Mesenchymal stem cell (in vitro differentiated cells and primary cell): ENCODE data around the gene XRRA1. TPM values are rescaled to one million over a fixed set of nuclear protein-coding genes. Genes with fewer than 3 reads are reported as not detected.
"Not testable (repeated sequence)": the region's sequence is repeated elsewhere in the genome, so short reads cannot be mapped to it uniquely, and the experiment has no call there.

ENCODE experiments used
- DNase-seq: peaks from one replicate; pipeline ENCODE4 v3.0.0-alpha.2; 2013
- H2AFZ ChIP-seq: one replicate; pipeline ENCODE4 v1.6.1; 2013; ENCODE audit warnings: low read depth, mild to moderate bottlenecking, control low read depth, inconsistent platforms, low read length, moderate library complexity
- H2AK5ac ChIP-seq: 2 replicates; pipeline ENCODE4 v1.6.1; 2013; ENCODE audit warnings: low read length, moderate library complexity, mild to moderate bottlenecking, inconsistent platforms; ENCODE audit not compliant: severe bottlenecking
- H2BK120ac ChIP-seq: one replicate; pipeline ENCODE4 v1.6.1; 2013; ENCODE audit warnings: low read depth, mild to moderate bottlenecking, inconsistent platforms, low read length, moderate library complexity
- H2BK12ac ChIP-seq, 2 experiments: one replicate each; pipeline ENCODE4 v1.6.1; 2013; ENCODE audit warnings: inconsistent platforms in 2 of 2, low read length in 2 of 2, mild to moderate bottlenecking in 2 of 2, moderate library complexity in 2 of 2, control low read depth in 1 of 2
- H2BK15ac ChIP-seq: one replicate; pipeline ENCODE4 v1.6.1; 2013; ENCODE audit warnings: mild to moderate bottlenecking, low read depth, inconsistent platforms; ENCODE audit not compliant: poor library complexity, severe bottlenecking
- H2BK5ac ChIP-seq: 2 replicates; pipeline ENCODE4 v1.6.1; 2013; ENCODE audit warnings: low read depth, mild to moderate bottlenecking, low read length, control low read depth, inconsistent platforms; ENCODE audit not compliant: poor library complexity, severe bottlenecking
- H3K14ac ChIP-seq, 2 experiments: one replicate each; pipeline ENCODE4 v1.6.1; 2013; ENCODE audit warnings: inconsistent platforms in 2 of 2, low read length in 2 of 2, control low read depth in 1 of 2, mild to moderate bottlenecking in 1 of 2, moderate library complexity in 1 of 2
- H3K18ac ChIP-seq, 2 experiments: one replicate each; pipeline ENCODE4 v1.6.1; 2013; ENCODE audit warnings: inconsistent platforms in 2 of 2, low read length in 2 of 2, control low read depth in 1 of 2, low read depth in 1 of 2, mild to moderate bottlenecking in 1 of 2
- H3K23ac ChIP-seq, 2 experiments: one replicate each; pipeline ENCODE4 v1.6.1; 2013; ENCODE audit warnings: inconsistent platforms in 2 of 2, low read length in 2 of 2, mild to moderate bottlenecking in 2 of 2, moderate library complexity in 2 of 2, control low read depth in 1 of 2
- H3K27ac ChIP-seq: 2 replicates; pipeline ENCODE4 v1.5.1; 2013; ENCODE audit warnings: mild to moderate bottlenecking, moderate library complexity, low read length, control low read depth, inconsistent platforms; ENCODE audit not compliant: poor library complexity, severe bottlenecking
- H3K27me3 ChIP-seq, 2 experiments: 2 replicates each; pipeline versions ENCODE4 v1.6.1 to v1.7.0; 2013; ENCODE audit warnings: low read length in 2 of 2, mild to moderate bottlenecking in 2 of 2, moderate library complexity in 2 of 2, control low read depth in 1 of 2, inconsistent platforms in 1 of 2; ENCODE audit not compliant: control insufficient read depth in 1 of 2, insufficient read depth in 1 of 2
- H3K36me3 ChIP-seq, 2 experiments: 2 replicates each; pipeline versions ENCODE4 v1.6.1 to v1.7.0; 2013; ENCODE audit warnings: low read length in 2 of 2, control low read depth in 1 of 2, inconsistent platforms in 1 of 2, low read depth in 1 of 2, mild to moderate bottlenecking in 1 of 2; ENCODE audit not compliant: insufficient read depth in 2 of 2, control insufficient read depth in 1 of 2
- H3K4ac ChIP-seq, 2 experiments: one replicate each; pipeline ENCODE4 v1.6.1; 2013; ENCODE audit warnings: inconsistent platforms in 2 of 2, low read length in 2 of 2, mild to moderate bottlenecking in 2 of 2, moderate library complexity in 2 of 2, control low read depth in 1 of 2, low read depth in 1 of 2
- H3K4me1 ChIP-seq: 2 replicates; pipeline ENCODE4 v1.6.1; 2013; ENCODE audit warnings: low read depth, low read length, control low read depth; ENCODE audit not compliant: control insufficient read depth, insufficient read depth
- H3K4me2 ChIP-seq: 2 replicates; pipeline ENCODE4 v1.6.1; 2013; ENCODE audit warnings: low read length, mild to moderate bottlenecking, inconsistent platforms; ENCODE audit not compliant: poor library complexity, severe bottlenecking
- H3K4me3 ChIP-seq, 2 experiments: 2 replicates each; pipeline versions ENCODE4 v1.5.1 to v1.7.0; 2013; ENCODE audit warnings: low read length in 2 of 2, mild to moderate bottlenecking in 2 of 2, control low read depth in 1 of 2, low read depth in 1 of 2; ENCODE audit not compliant: insufficient read depth in 1 of 2
- H3K79me1 ChIP-seq: replicated peaks from 2 replicates; pipeline ENCODE4 v1.6.1; 2013; ENCODE audit warnings: mild to moderate bottlenecking, control low read depth, low read length, inconsistent platforms; ENCODE audit not compliant: poor library complexity, severe bottlenecking
- H3K9ac ChIP-seq: 2 replicates; pipeline ENCODE4 v1.7.0; 2013; ENCODE audit warnings: mild to moderate bottlenecking, low read length, moderate library complexity
- H3K9me3 ChIP-seq: 2 replicates; pipeline ENCODE4 v1.7.0; 2013; ENCODE audit warnings: mild to moderate bottlenecking, low read length; ENCODE audit not compliant: control insufficient read depth
- H4K8ac ChIP-seq: one replicate; pipeline ENCODE4 v1.6.1; 2013; ENCODE audit warnings: inconsistent platforms, mild to moderate bottlenecking, low read length, moderate library complexity
- H4K91ac ChIP-seq: one replicate; pipeline ENCODE4 v1.6.1; 2013; ENCODE audit warnings: mild to moderate bottlenecking, low read length, inconsistent platforms
- WGBS: methylation state at CpG from one replicate; pipeline ENCODE4 v1.1.7; 2013; ENCODE audit warnings: mixed read lengths; 5-methylcytosine and 5-hydroxymethylcytosine counted together
- polyA plus RNA-seq, 2 experiments: library from polyadenylated mRNA; stranded (reverse); fragments of 200-250 nt; gene quantifications; one replicate each; pipeline ENCODE4 v1.2.3, GENCODE V29; 2013

XRRA1 gene
- polyA plus RNA-seq (2013, experiment 1 of 2): 4.7 TPM
- 4.9 TPM for polyA plus RNA-seq (2013, experiment 2 of 2)

- peak within 1 kb of the TSS; percentile 68 for H2BK5ac ChIP-seq
- H3K4me3 ChIP-seq: peak within 1 kb of the TSS; percentile 78 to 99
- peaks cover 3% of the 10 kb centered on the region for H3K79me1 ChIP-seq
- WGBS: under 1% methylated on average over 64 of the region's 67 CpGs
- H3K18ac ChIP-seq: peak within 1 kb of the TSS; percentile 84 to 92
- H2BK120ac ChIP-seq: peak within 1 kb of the TSS; percentile 15
- DNase-seq: peak; percentile 98
- no peaks in the 10 kb centered on the region for H3K9me3 ChIP-seq
- peak within 1 kb of the TSS; percentile 43 for H2AFZ ChIP-seq
- H3K9ac ChIP-seq: peak within 1 kb of the TSS; percentile 99
- peak within 1 kb of the TSS in 1 of 2 experiments; percentile 79 for H3K14ac ChIP-seq
- no peak within 1 kb of the TSS for H2BK12ac ChIP-seq
- H4K8ac ChIP-seq: peak within 1 kb of the TSS; percentile 95
- H3K4me1 ChIP-seq: peaks cover 5% of the 10 kb centered on the region
- peak within 1 kb of the TSS; percentile 84 for H3K4me2 ChIP-seq
- no peak within 1 kb of the TSS for H3K23ac ChIP-seq
- H4K91ac ChIP-seq: no peak within 1 kb of the TSS
- H3K36me3 ChIP-seq: peaks cover 0 to 25% of the 10 kb centered on the region in 2 experiments
- H2AK5ac ChIP-seq: peak within 1 kb of the TSS; percentile 74
- H3K4ac ChIP-seq: peak within 1 kb of the TSS; percentile 57 to 67
- H3K27me3 ChIP-seq: no peaks in the 10 kb centered on the region
- H3K27ac ChIP-seq: peak within 1 kb of the TSS; percentile 61
- H2BK15ac ChIP-seq: no peak within 1 kb of the TSS
Observed at GRCh38 chr11:74948898-74949752, at the start of gene XRRA1, which contains the start of gene SPCS2. XRRA1 (minus strand) TSS chr11:74949091; CDS start chr11:74940878, 8,213 bp downstream. SPCS2 (plus strand) TSS chr11:74949266; CDS start chr11:74949286, 20 bp downstream.

- Histone ChIP-seq H3K9me3 (no peaks in the 10 kb centered on the region), H3K36me3 (peaks cover 5 to 16% of the 10 kb centered on the region in 2 experiments), H2BK5ac (no peak overlapping the region), H3K18ac (no peak overlapping the region), H4K8ac (no peak overlapping the region), H3K23ac (no peak overlapping the region), H2AFZ (no peak overlapping the region), H4K91ac (no peak overlapping the region), H3K4me1 (peaks cover 1% of the 10 kb centered on the region), H3K9ac (no peak overlapping the region), H2BK12ac (no peak overlapping the region), H3K4me2 (no peak overlapping the region), H3K14ac (no peak overlapping the region), H2BK120ac (no peak overlapping the region), H3K27ac (no peak overlapping the region), H3K79me1 (peaks cover 14% of the 10 kb centered on the region), H3K4me3 (no peak overlapping the region), H3K4ac (no peak overlapping the region), H2AK5ac (no peak overlapping the region), H3K27me3 (no peaks in the 10 kb centered on the region), H2BK15ac (no peak overlapping the region)
- DNase-seq: no peak
- WGBS: no CpG with 5 or more reads among the region's 5 CpGs
Observed at GRCh38 chr11:74992852-74993251, 44.0 kb upstream of the XRRA1 start.

- no peak overlapping the region for H3K18ac ChIP-seq
- H3K23ac ChIP-seq: no peak overlapping the region
- no peak overlapping the region for H2BK15ac ChIP-seq
- H3K4me1 ChIP-seq: peaks cover 1% of the 10 kb centered on the region
- 67% methylated on average over 1 of the region's 1 CpG for WGBS
- H4K91ac ChIP-seq: no peak overlapping the region
- no peak overlapping the region for H2AK5ac ChIP-seq
- H2BK12ac ChIP-seq: no peak overlapping the region
- no peak overlapping the region for H3K4ac ChIP-seq
- H2BK5ac ChIP-seq: no peak overlapping the region
- no peak overlapping the region for H3K14ac ChIP-seq
- no peak overlapping the region for H3K4me3 ChIP-seq
- peaks cover 5 to 16% of the 10 kb centered on the region in 2 experiments for H3K36me3 ChIP-seq
- no peak overlapping the region for H3K9ac ChIP-seq
- DNase-seq: no peak
- H3K9me3 ChIP-seq: no peaks in the 10 kb centered on the region
- H4K8ac ChIP-seq: no peak overlapping the region
- H3K4me2 ChIP-seq: no peak overlapping the region
- H3K27me3 ChIP-seq: no peaks in the 10 kb centered on the region
- no peak overlapping the region for H3K27ac ChIP-seq
- H3K79me1 ChIP-seq: peaks cover 14% of the 10 kb centered on the region
- no peak overlapping the region for H2AFZ ChIP-seq
- no peak overlapping the region for H2BK120ac ChIP-seq
Observed at GRCh38 chr11:74990941-74991340, 42.0 kb upstream of the XRRA1 start.

- not testable (repeated sequence) for H3K18ac ChIP-seq, H2BK5ac ChIP-seq, H2AFZ ChIP-seq, DNase-seq, H3K9me3 ChIP-seq, H3K27me3 ChIP-seq, H3K4me1 ChIP-seq, H3K14ac ChIP-seq, H3K4me3 ChIP-seq, H3K4me2 ChIP-seq, H3K23ac ChIP-seq, H2BK15ac ChIP-seq, H3K9ac ChIP-seq, H4K91ac ChIP-seq, H4K8ac ChIP-seq, H2AK5ac ChIP-seq, H2BK12ac ChIP-seq, H3K27ac ChIP-seq, H3K4ac ChIP-seq, H2BK120ac ChIP-seq
- WGBS: 100% methylated on average over 4 of the region's 4 CpGs
- H3K36me3 ChIP-seq: peaks cover 5 to 12% of the 10 kb centered on the region in 2 experiments
- H3K79me1 ChIP-seq: peaks cover 14% of the 10 kb centered on the region
Observed at GRCh38 chr11:74990150-74990549, 41.3 kb upstream of the XRRA1 start.
